NCI-H2227 (cell line): ENCODE measurements around the gene YLPM1.

Experiments used
- DNase-seq: peaks from one replicate; lab custom pipeline; 2025; ENCODE audit not compliant: unreplicated experiment; lab: John Stamatoyannopoulos, UW

The YLPM1 gene

GRCh38 chr14:74785056-74785613, 22.0 kb downstream of the YLPM1 start:
- no peak for DNase-seq

GRCh38 chr14:74786796-74787315, 23.7 kb downstream of the YLPM1 start:
- DNase-seq = no peak

GRCh38 chr14:74792249-74793039, 29.3 kb downstream of the YLPM1 start:
- DNase-seq = no peak

- DNase-seq = no peak
Observed at GRCh38 chr14:74793506-74794155, 30.5 kb downstream of the YLPM1 start.

- DNase-seq = no peak
Observed at GRCh38 chr14:74794947-74795346, 31.8 kb downstream of the YLPM1 start.

GRCh38 chr14:74799765-74800164, 36.6 kb downstream of the YLPM1 start:
- no peak for DNase-seq

GRCh38 chr14:74800780-74801179, 37.7 kb downstream of the YLPM1 start:
- no peak for DNase-seq

- DNase-seq = no peak
Observed at GRCh38 chr14:74801396-74801795, 38.3 kb downstream of the YLPM1 start.

GRCh38 chr14:74804219-74804825, 41.2 kb downstream of the YLPM1 start:
- peak; percentile 9 for DNase-seq

GRCh38 chr14:74807853-74808545, 44.9 kb downstream of the YLPM1 start:
- no peak for DNase-seq

GRCh38 chr14:74816124-74816523, 53.0 kb downstream of the YLPM1 start:
- no peak for DNase-seq

GRCh38 chr14:74820288-74820687, 57.2 kb downstream of the YLPM1 start:
- no peak for DNase-seq

- DNase-seq = no peak
Observed at GRCh38 chr14:74821267-74821915, 58.3 kb downstream of the YLPM1 start.

GRCh38 chr14:74824997-74825396, 61.9 kb downstream of the YLPM1 start:
- no peak for DNase-seq

GRCh38 chr14:74826574-74826973, 63.5 kb downstream of the YLPM1 start:
- DNase-seq = no peak

GRCh38 chr14:74829251-74829650, 66.1 kb downstream of the YLPM1 start:
- no peak for DNase-seq

- DNase-seq = no peak
Observed at GRCh38 chr14:74832849-74833248, 69.7 kb downstream of the YLPM1 start.

GRCh38 chr14:74834692-74835392, 71.7 kb downstream of the YLPM1 start:
- no peak for DNase-seq

GRCh38 chr14:74835645-74836250, 72.6 kb downstream of the YLPM1 start:
- DNase-seq = no peak
